Neural cell (in vitro differentiated cells): Measurements from ENCODE around the gene NCOA7. TPM values are rescaled to one million over a fixed set of nuclear protein-coding genes. Genes with fewer than 3 reads are reported as not detected.

Source experiments
- H2AFZ ChIP-seq: fragments of 200-600, 300-800 bp; sonication (generic), shearing (Covaris generic); 2 replicates; pipeline ENCODE4 v1.6.0; 2014; ENCODE audit warnings: low read depth, mild to moderate bottlenecking, antibody characterized with exemption, low read length, moderate library complexity
- H3F3A ChIP-seq: fragments of 200-600 bp; shearing (Covaris generic); 2 replicates; pipeline ENCODE4 v1.6.1; 2016; ENCODE audit warnings: mild to moderate bottlenecking, moderate library complexity, mixed read lengths, antibody characterized with exemption, low read length; ENCODE audit not compliant: insufficient read depth, poor library complexity, severe bottlenecking
- H3K27ac ChIP-seq: fragments of 200-600, 300-800 bp; sonication (generic), shearing (Covaris generic); 2 replicates; pipeline ENCODE4 v1.5.1; 2014; ENCODE audit warnings: mild to moderate bottlenecking, low read length, moderate library complexity
- H3K27me3 ChIP-seq: fragments of 300-800, 200-600 bp; sonication (generic), shearing (Covaris generic); 2 replicates; pipeline ENCODE4 v1.6.0; 2014; ENCODE audit warnings: mild to moderate bottlenecking, low read depth, low read length, moderate library complexity; ENCODE audit not compliant: insufficient read depth
- H3K36me3 ChIP-seq: fragments of 300-800, 200-600 bp; sonication (generic), shearing (Covaris generic); 2 replicates; pipeline ENCODE4 v1.5.1; 2014; ENCODE audit warnings: mild to moderate bottlenecking, antibody characterized with exemption, low read length, moderate library complexity; ENCODE audit not compliant: insufficient read depth
- H3K4me2 ChIP-seq: fragments of 300-800, 200-600 bp; sonication (generic), shearing (Covaris generic); 2 replicates; pipeline ENCODE4 v1.6.0; 2014; ENCODE audit warnings: mild to moderate bottlenecking, low read length
- H3K4me3 ChIP-seq: fragments of 300-800, 200-600 bp; sonication (generic), shearing (Covaris generic); 2 replicates; pipeline ENCODE4 v1.5.1; 2014; ENCODE audit warnings: mild to moderate bottlenecking, low read length, moderate library complexity
- H3K79me2 ChIP-seq: fragments of 200-600 bp; shearing (Covaris generic); replicated peaks from 2 replicates; pipeline ENCODE4 v1.6.0; 2014; ENCODE audit warnings: mild to moderate bottlenecking, low read length, moderate library complexity; ENCODE audit not compliant: insufficient read depth
- H3K9ac ChIP-seq: fragments of 300-800, 200-600 bp; sonication (generic), shearing (Covaris generic); 2 replicates; pipeline ENCODE4 v1.6.1; 2016; ENCODE audit warnings: mild to moderate bottlenecking, low read length, mixed read lengths
- H3K9me2 ChIP-seq: fragments of 200-600 bp; shearing (Covaris generic); 2 replicates; pipeline ENCODE4 v1.6.1; 2016; ENCODE audit warnings: mild to moderate bottlenecking, low read length, mixed read lengths; ENCODE audit not compliant: insufficient read depth
- H3K9me3 ChIP-seq: fragments of 200-600, 300-800 bp; sonication (generic), shearing (Covaris generic); 2 replicates; pipeline ENCODE4 v1.6.1; 2016; ENCODE audit warnings: mild to moderate bottlenecking, mixed run types, low read length, moderate library complexity, mixed read lengths
- H4K20me1 ChIP-seq: fragments of 200-600 bp; shearing (Covaris generic); 2 replicates; pipeline ENCODE4 v1.6.1; 2016; ENCODE audit warnings: mild to moderate bottlenecking, mixed run types; ENCODE audit not compliant: insufficient read depth
- CTCF ChIP-seq: fragments of 450-650 bp; IDR thresholded peaks from 2 replicates; pipeline ENCODE4 v1.5.1; 2014; ENCODE audit warnings: antibody characterized with exemption, mild to moderate bottlenecking, moderate library complexity; ENCODE audit not compliant: poor library complexity, severe bottlenecking
- EP300 ChIP-seq: fragments of 450-650 bp; conservative IDR thresholded peaks from 2 replicates; pipeline ENCODE4 v1.6.1; 2014; ENCODE audit warnings: antibody characterized with exemption, mild to moderate bottlenecking, moderate library complexity; ENCODE audit not compliant: poor library complexity, severe bottlenecking
- EZH2 ChIP-seq: fragments of 200-600, 300-800 bp; shearing (Covaris generic), sonication (generic); IDR thresholded peaks from 2 replicates; pipeline ENCODE4 v1.6.1; 2014; ENCODE audit warnings: antibody characterized with exemption, low read length, borderline replicate concordance, mild to moderate bottlenecking; ENCODE audit not compliant: insufficient read depth, poor library complexity, severe bottlenecking
- MXI1 ChIP-seq: fragments of 450-650 bp; conservative IDR thresholded peaks from 2 replicates; pipeline ENCODE4 v1.6.1; 2014; ENCODE audit warnings: antibody characterized with exemption, mild to moderate bottlenecking; ENCODE audit not compliant: poor library complexity, severe bottlenecking
- POLR2AphosphoS5 ChIP-seq: IDR thresholded peaks from 2 replicates; pipeline ENCODE4 v1.6.1; 2012
- RAD21 ChIP-seq: fragments of 450-650 bp; conservative IDR thresholded peaks from 2 replicates; pipeline ENCODE4 v1.6.1; 2014; ENCODE audit warnings: antibody characterized with exemption, mild to moderate bottlenecking, moderate library complexity
- REST ChIP-seq: IDR thresholded peaks from 2 replicates; pipeline ENCODE4 v1.6.1; 2012; ENCODE audit warnings: borderline replicate concordance
- SMC3 ChIP-seq: fragments of 450-650 bp; conservative IDR thresholded peaks from 2 replicates; pipeline ENCODE4 v1.6.1; 2014; ENCODE audit warnings: antibody characterized with exemption, mild to moderate bottlenecking, moderate library complexity; ENCODE audit not compliant: poor library complexity
- TAF1 ChIP-seq: IDR thresholded peaks from 2 replicates; pipeline ENCODE4 v1.6.1; 2012; ENCODE audit warnings: low read depth
- polyA plus RNA-seq: library from polyadenylated mRNA; depleted of rRNA; stranded (reverse); fragments of >200 nt; gene quantifications from 2 replicates; pipeline ENCODE4 v1.2.3, GENCODE V29; 2014

The NCOA7 gene
- polyA plus RNA-seq, 1 donor from 2014 or later, result 17.1 TPM

GRCh38 chr6:125930765-125931418 lies 140.1 kb downstream of the NCOA7 start:
- no peak overlapping the region for H3K27ac ChIP-seq
- no peaks in the 10 kb centered on the region for H4K20me1 ChIP-seq
- TF ChIP-seq SMC3 (no peak), CTCF (no peak), POLR2AphosphoS5 (no peak), REST (no peak), RAD21 (no peak), EZH2 (no peak), MXI1 (no peak), TAF1 (no peak), EP300 (no peak)
- H3K4me2 ChIP-seq, result no peak overlapping the region
- no peaks in the 10 kb centered on the region for H3K79me2 ChIP-seq
- no peaks in the 10 kb centered on the region for H3K27me3 ChIP-seq
- H3K9me2 ChIP-seq, result no peaks in the 10 kb centered on the region
- H2AFZ ChIP-seq, result no peak overlapping the region
- no peak overlapping the region for H3K4me3 ChIP-seq
- H3F3A ChIP-seq, result no peaks in the 10 kb centered on the region
- no peaks in the 10 kb centered on the region for H3K9me3 ChIP-seq
- H3K36me3 ChIP-seq, result peaks cover 3% of the 10 kb centered on the region
- no peak overlapping the region for H3K9ac ChIP-seq

- no peaks in the 10 kb centered on the region for H4K20me1 ChIP-seq
- H3K9me2 ChIP-seq, result no peaks in the 10 kb centered on the region
- TF ChIP-seq MXI1, result no peak
- TF ChIP-seq POLR2AphosphoS5, result no peak
Observed at GRCh38 chr6:125931733-125932450, 141.1 kb downstream of the NCOA7 start.

More at GRCh38 chr6:125931733-125932450, 141.1 kb downstream of the NCOA7 start:
- H3K4me2 ChIP-seq, result no peak overlapping the region
- H3K4me3 ChIP-seq, result no peak overlapping the region
- no peaks in the 10 kb centered on the region for H3K79me2 ChIP-seq
- H3K27me3 ChIP-seq, result no peaks in the 10 kb centered on the region
- no peaks in the 10 kb centered on the region for H3K9me3 ChIP-seq
- no peaks in the 10 kb centered on the region for H3F3A ChIP-seq
- peaks cover 3% of the 10 kb centered on the region for H3K36me3 ChIP-seq
- H3K9ac ChIP-seq, result no peak overlapping the region
- no peak overlapping the region for H3K27ac ChIP-seq
- H2AFZ ChIP-seq, result no peak overlapping the region
